IMR-90 (cell line): ENCODE measurements around the gene CASP9.
"Not testable (repeated sequence)": the region's sequence is repeated elsewhere in the genome, so short reads cannot be mapped to it uniquely, and the experiment has no call there.

Experiments used
- MAFK ChIP-seq: IDR thresholded peaks from 2 replicates; pipeline ENCODE4 v1.6.1; 2012; ENCODE audit warnings: low read depth, low read length, improper control_type of control experiment
- POLR2A ChIP-seq: IDR thresholded peaks from 2 replicates; pipeline ENCODE4 v1.6.1; 2012; ENCODE audit warnings: mild to moderate bottlenecking, low read depth, low read length
- SMC3 ChIP-seq: fragments of 150-350 bp; IDR thresholded peaks from 2 replicates; pipeline ENCODE4 v1.6.1; 2016; ENCODE audit warnings: low read depth, mild to moderate bottlenecking, antibody characterized with exemption, low read length, moderate library complexity
- TF ChIP-seq, protein P1 (sequence below): conservative IDR thresholded peaks from 2 replicates; pipeline ENCODE4 v1.5.1; 2012; ENCODE audit warnings: mild to moderate bottlenecking, low read depth, low read length, improper control_type of control experiment

DNA sequence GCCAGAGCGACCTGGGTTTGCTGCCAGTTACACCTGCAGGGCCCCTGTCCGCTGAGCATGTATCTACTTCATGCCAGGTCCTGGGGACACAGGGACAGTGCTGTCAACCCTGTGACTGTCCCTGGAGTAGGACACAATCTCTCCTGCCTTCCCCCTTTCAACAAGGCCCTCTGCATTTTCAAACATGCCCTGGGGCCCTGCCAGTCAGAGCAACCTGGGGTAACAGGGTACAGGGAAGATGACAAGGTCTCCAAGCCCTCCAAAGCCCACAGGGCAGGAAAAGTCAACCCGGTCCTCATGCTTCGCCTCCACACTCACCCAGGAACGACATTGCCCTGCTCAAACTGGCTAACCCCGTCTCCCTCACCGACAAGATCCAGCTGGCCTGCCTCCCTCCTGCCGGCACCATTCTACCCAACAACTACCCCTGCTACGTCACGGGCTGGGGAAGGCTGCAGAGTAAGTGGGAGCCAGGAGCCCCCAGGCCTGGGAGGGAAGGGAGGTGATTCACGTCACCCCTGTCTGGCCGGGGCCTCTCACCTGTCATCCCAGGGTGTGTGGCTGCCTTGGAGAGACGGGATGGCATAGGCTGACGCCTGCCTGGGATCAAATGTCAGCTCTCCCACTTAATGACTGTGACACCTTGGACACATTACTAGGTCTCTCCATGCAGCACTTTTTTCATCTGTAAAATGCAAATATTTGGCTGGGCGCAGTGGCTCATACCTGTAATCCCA is 60.8 kb downstream of the CASP9 start:
- TF ChIP-seq SMC3, POLR2A, MAFK: not testable (repeated sequence)
- TF ChIP-seq, protein P1, sequence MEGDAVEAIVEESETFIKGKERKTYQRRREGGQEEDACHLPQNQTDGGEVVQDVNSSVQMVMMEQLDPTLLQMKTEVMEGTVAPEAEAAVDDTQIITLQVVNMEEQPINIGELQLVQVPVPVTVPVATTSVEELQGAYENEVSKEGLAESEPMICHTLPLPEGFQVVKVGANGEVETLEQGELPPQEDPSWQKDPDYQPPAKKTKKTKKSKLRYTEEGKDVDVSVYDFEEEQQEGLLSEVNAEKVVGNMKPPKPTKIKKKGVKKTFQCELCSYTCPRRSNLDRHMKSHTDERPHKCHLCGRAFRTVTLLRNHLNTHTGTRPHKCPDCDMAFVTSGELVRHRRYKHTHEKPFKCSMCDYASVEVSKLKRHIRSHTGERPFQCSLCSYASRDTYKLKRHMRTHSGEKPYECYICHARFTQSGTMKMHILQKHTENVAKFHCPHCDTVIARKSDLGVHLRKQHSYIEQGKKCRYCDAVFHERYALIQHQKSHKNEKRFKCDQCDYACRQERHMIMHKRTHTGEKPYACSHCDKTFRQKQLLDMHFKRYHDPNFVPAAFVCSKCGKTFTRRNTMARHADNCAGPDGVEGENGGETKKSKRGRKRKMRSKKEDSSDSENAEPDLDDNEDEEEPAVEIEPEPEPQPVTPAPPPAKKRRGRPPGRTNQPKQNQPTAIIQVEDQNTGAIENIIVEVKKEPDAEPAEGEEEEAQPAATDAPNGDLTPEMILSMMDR = not testable (repeated sequence)
